KOPT-K1 (cell line): ENCODE measurements around the gene RAB20.
"Not testable (repeated sequence)": the region's sequence is repeated elsewhere in the genome, so short reads cannot be mapped to it uniquely, and the experiment has no call there.

Experiments
- H3K27ac ChIP-seq: fragments of 200-600 bp; sonication (generic); 2 replicates; pipeline ENCODE4 v1.5.1; 2016; ENCODE audit warnings: antibody characterized with exemption, mild to moderate bottlenecking, low read depth, low read length; ENCODE audit not compliant: poor library complexity, severe bottlenecking
- H3K36me3 ChIP-seq: fragments of 200-600 bp; sonication (generic); 2 replicates; pipeline ENCODE4 v1.5.1; 2017; ENCODE audit warnings: antibody characterized with exemption, mild to moderate bottlenecking, low read length, moderate library complexity; ENCODE audit not compliant: insufficient read depth
- H3K9me3 ChIP-seq: fragments of 200-600 bp; sonication (generic); 2 replicates; pipeline ENCODE4 v1.5.1; 2017; ENCODE audit warnings: antibody characterized with exemption, low read length, mild to moderate bottlenecking; ENCODE audit not compliant: insufficient read depth, poor library complexity, severe bottlenecking

Gene RAB20

DNA sequence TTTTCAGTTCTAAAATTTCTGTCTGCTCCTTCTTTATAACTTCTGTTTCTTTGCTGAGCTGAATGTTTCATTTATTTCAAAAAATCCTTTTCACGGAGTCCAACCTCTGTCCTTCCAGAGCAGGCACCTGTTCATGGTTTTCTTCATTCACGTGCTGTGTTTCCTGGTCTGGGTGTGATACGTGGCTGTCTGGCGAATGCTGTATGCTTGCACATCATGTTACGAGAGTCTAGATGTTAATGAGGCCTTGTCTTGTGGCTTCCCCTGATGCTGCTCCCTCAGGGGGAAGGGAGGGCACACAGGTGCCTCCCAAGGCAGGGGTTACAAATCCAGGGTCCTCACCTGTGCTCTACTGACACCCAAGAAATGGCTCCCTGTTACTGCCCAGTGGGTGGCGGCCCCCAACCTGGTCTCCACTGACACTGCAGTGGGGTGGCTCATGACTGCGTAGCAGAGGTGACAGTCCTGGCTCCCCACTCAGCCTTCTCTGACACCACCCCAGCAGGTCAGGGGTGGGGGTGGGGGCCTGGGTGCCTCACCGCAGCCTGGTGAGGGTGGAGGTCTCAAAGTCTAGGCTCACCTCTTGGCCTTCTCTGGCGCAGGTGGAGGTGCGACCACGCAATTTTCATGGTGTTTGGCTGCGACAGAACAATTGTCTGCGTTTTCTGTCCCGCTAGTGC lies 20.1 kb upstream of the RAB20 start:
- H3K36me3 ChIP-seq: no peaks in the 10 kb centered on the region
- H3K27ac ChIP-seq: no peak overlapping the region
- no peaks in the 10 kb centered on the region for H3K9me3 ChIP-seq

- Histone ChIP-seq H3K9me3 (no peaks in the 10 kb centered on the region), H3K27ac (no peak overlapping the region), H3K36me3 (no peaks in the 10 kb centered on the region)
Observed at GRCh38 chr13:110580800-110581199, 19.3 kb upstream of the RAB20 start.

- Histone ChIP-seq H3K36me3 (no peaks in the 10 kb centered on the region), H3K9me3 (no peaks in the 10 kb centered on the region), H3K27ac (no peak overlapping the region)
Observed at GRCh38 chr13:110578363-110578762, 16.8 kb upstream of the RAB20 start.

DNA sequence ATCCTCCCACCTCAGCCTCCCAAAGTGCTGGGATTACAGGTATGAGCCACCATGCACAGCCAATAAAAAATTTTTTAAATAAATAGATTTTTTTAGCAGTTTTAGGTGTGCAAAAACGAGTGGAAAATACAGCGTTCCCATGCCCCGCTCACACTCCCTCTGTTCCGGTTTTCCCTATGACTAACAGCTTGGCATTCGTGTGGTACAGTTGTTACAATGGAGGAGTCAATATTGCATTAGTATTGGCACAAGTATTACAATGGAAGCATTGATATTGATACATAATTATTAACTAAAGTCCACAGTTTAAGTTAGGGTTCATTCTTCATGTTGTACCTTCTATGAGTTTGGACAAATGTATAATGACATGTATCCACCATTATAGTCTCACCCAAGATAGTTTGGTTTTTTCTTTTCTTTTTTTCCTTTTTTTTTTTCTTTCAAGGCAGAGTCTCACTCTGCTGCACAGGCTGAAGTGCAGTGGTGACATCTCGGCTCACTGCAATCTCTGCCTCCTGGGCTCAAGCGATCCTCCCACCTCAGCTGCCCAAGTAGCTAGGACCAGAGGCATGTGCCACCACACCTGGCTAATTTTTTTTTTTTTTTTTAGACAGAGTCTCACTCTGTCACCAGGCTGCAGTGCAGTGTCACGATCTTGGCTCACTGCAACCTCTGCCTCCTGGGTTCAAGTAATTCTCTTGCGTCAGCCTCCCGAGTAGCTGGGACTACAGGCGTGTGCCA lies 15.4 kb upstream of the RAB20 start:
- Histone ChIP-seq H3K36me3 (no peaks in the 10 kb centered on the region), H3K9me3 (no peaks in the 10 kb centered on the region), H3K27ac (no peak overlapping the region)

- Histone ChIP-seq H3K36me3 (no peaks in the 10 kb centered on the region), H3K27ac (no peak overlapping the region), H3K9me3 (no peaks in the 10 kb centered on the region)
Observed at GRCh38 chr13:110576070-110576394, 14.5 kb upstream of the RAB20 start.

DNA sequence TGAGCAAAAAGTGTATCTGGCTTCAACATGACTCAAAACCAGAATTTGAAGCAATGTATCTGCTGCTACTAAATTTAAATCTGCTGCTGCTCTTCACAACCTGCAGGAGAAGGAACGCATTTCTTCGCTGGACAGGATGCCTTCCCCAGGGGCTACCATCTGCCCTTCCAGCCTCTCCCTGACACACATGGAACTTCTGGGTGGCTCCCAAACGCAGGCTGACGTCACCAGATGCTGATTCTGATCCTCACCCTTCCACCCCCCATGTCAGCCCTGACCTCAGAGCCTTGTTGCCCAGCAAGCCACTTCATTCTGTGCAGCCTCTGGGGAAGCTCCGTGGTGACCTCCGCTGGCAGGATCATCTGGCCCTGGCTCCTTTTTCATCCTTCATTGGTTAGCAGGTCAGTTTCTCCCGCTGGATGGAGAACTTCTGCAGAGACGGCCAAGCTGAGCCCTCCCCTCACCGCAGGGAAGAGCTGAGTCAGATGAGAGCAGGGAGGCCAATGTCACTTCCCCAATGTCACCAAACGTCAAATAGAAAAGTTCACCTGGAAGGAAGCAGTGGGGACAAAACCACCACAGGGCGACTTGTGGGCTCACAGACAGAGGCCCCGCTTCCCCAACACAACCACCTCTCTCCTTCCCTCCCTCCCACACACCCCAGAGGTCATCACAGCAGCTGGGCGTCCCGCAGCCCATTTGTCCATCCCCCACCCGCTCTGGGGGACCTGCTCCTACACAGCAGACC lies 14.0 kb upstream of the RAB20 start:
- Histone ChIP-seq H3K9me3 (no peaks in the 10 kb centered on the region), H3K27ac (no peak overlapping the region), H3K36me3 (no peaks in the 10 kb centered on the region)

DNA sequence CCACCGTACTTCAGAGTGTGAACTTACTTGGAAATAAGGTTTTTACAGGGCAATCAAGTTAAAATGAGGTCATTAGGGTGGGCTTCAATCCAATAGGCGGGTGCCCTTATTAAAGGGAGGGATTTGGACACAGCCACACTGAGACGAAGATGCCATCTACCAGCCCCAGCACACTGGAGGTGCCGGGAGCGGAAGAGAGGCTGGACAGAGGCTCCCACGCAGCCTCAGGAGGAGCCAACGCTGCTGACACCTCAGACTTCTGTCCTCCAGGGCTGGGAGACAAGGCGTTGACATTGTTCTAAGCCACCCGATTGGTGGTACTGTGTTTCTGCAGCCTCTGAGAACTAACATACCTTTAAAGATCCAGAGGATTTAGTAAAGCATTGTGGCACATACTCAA lies 12.6 kb upstream of the RAB20 start:
- H3K27ac ChIP-seq: no peak overlapping the region
- H3K36me3 ChIP-seq: no peaks in the 10 kb centered on the region
- no peaks in the 10 kb centered on the region for H3K9me3 ChIP-seq

DNA sequence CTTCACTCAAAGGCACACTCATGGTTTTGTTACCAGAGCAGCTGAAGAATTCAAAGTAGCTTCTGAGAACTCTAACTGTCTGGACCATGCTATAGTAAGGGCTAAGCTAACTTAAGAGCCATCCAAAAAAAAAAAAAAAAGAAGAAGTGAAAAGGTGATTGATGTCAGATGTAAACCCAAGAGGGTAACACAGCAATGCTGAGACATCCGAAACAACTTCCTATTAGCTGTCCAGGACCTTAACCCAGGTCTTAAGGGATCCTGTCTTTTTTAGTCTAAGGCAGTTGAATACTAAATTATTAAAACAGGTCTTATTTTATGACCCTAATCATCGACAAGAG lies 11.2 kb upstream of the RAB20 start:
- Histone ChIP-seq H3K27ac (no peak overlapping the region), H3K9me3 (no peaks in the 10 kb centered on the region), H3K36me3 (no peaks in the 10 kb centered on the region)

GRCh38 chr13:110571896-110572777 lies 10.6 kb upstream of the RAB20 start:
- no peak overlapping the region for H3K27ac ChIP-seq
- H3K36me3 ChIP-seq: no peaks in the 10 kb centered on the region
- H3K9me3 ChIP-seq: no peaks in the 10 kb centered on the region

DNA sequence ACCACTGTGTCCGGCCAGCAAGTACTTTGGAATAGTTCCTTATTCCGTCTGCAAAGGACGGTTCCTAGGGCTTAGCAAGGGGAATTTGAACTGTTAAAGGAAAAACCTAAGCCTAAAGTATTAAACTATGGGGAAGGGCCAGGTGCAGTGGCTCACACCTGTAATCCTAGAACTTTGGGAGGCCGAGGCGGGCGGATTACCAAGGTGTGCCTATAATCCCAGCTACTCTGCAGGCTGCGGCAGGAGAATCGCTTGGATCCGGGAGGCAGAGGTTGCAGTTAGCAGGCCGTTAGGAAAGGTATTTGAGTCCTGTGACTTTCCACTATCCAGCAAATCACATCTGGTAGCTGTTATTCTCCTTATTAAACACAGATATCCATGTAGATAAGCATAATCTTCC lies 9.4 kb upstream of the RAB20 start:
- Histone ChIP-seq H3K9me3 (no peaks in the 10 kb centered on the region), H3K36me3 (no peaks in the 10 kb centered on the region), H3K27ac (no peak overlapping the region)

GRCh38 chr13:110569962-110570361 lies 8.4 kb upstream of the RAB20 start:
- H3K9me3 ChIP-seq, H3K36me3 ChIP-seq, H3K27ac ChIP-seq: not testable (repeated sequence)

DNA sequence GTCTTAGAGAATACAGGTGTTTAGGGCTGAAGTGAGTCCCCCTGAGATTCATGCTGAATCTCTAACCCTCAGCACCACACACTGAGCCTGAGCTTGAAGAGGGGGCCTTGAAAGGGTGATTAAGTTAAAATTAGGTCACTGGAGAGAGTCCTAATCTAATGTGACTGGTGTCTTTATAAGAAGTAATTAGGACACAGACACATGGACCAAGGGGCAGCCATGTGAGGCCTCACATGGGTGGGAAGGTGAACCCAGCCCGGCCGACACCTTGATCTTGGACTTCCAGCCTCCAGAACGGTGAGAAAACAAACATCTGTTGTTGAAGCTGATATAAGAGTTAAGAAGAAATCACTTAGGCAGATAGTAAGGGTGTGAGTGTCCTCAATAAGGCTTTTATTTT lies 7.1 kb upstream of the RAB20 start:
- Histone ChIP-seq H3K9me3 (no peaks in the 10 kb centered on the region), H3K27ac (no peak overlapping the region), H3K36me3 (no peaks in the 10 kb centered on the region)

DNA sequence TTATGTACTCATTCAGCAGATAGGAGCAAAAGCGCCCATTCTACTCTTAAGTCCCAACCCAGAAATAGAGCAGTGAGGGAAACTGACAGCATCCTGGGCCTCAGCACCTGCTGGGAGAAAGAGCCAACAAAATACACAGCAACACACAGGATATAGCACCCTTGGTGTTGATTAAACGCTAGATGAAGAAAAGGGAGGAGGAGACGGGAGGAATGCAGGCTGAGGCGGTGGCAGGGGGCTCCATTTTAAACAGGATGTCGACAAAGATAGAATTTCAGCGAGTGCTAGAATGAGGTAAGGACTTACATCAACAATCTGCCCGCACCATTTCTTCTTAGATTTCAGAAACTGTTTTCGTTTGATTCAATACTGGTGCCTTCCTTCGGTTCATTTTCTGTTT lies 4.6 kb upstream of the RAB20 start:
- Histone ChIP-seq H3K9me3 (no peaks in the 10 kb centered on the region), H3K36me3 (no peaks in the 10 kb centered on the region), H3K27ac (no peak overlapping the region)

GRCh38 chr13:110565296-110565695 lies 3.8 kb upstream of the RAB20 start:
- H3K36me3 ChIP-seq: no peaks in the 10 kb centered on the region
- no peak overlapping the region for H3K27ac ChIP-seq

DNA sequence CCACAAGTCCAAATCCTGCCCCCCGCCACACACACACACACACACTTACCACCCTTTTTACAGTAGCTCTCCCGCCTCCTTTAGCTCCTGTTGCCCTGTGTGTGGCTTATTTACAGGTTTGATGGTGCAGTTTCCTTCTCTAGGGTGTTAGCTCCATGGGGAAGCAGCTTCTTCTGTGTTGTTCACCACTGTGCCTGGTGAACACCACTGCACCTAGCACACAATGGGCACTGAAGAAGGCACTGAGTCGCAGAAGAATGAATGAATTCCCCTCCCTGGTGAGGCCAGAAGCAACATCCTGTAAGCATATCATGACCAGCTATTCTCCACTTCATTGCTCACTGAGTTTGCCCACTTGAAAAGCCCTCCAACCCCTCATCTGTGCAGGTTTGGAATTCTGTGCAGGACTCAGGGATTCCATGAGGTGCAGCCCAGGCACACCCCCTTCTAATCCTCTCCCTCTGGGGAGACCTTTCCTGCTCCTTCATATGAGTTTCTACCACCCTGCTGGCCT lies 3.0 kb upstream of the RAB20 start:
- no peaks in the 10 kb centered on the region for H3K9me3 ChIP-seq
- H3K27ac ChIP-seq: no peak overlapping the region
- H3K36me3 ChIP-seq: no peaks in the 10 kb centered on the region

More at GRCh38 chr13:110565296-110565695, 3.8 kb upstream of the RAB20 start:
- no peaks in the 10 kb centered on the region for H3K9me3 ChIP-seq
